GM18861 (cell line): ENCODE measurements around the gene PAF1.

Experiments
- ATAC-seq: cut with Tn5 transposase; IDR thresholded peaks from one replicate; pipeline ENCODE4 v1.9.1; 2021; ENCODE audit not compliant: unreplicated experiment

PAF1 gene

DNA sequence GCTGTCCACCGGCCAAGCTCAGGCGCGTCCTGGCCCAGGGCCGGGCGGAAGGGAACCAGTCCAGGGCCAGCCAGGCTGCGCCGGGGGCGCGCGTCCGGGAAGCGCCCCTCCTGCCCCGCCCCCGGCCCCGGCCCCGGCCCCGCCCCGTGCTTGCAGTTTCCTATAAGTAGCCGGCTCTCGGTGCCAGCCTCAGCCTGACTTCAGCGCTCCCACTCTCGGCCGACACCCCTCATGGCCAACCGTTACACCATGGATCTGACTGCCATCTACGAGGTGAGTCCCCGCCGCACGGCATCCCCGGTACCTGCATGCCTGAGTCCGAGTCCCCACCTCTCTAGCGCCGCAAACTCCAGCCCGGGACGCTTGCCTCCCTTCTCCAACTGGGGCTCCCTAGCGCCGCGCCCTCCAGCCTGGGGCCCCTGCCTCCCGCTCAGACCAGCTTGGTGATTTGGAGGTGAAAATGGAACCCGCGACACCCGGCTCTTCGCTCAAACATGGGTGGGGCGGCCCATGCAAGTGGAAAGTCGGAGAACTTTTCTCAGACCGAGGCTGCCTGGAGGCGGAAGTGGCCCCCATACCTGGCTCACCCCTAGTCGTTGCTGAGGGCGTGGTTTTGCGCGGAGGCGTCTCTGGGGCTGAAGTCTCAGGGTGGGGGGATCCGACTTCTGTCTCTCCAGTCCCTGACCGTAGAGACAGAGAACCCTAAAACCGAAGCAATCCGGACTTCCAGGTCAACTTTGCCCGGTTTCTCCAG, 15.9 kb upstream of the PAF1 start, which contains the start of gene ZFP36:
Gene ZFP36, plus strand, starts transcription at position 192 of the 754 bp plus-strand sequence. Its CDS starts 58 bp downstream, at position 250.
- ATAC-seq: no peak

DNA sequence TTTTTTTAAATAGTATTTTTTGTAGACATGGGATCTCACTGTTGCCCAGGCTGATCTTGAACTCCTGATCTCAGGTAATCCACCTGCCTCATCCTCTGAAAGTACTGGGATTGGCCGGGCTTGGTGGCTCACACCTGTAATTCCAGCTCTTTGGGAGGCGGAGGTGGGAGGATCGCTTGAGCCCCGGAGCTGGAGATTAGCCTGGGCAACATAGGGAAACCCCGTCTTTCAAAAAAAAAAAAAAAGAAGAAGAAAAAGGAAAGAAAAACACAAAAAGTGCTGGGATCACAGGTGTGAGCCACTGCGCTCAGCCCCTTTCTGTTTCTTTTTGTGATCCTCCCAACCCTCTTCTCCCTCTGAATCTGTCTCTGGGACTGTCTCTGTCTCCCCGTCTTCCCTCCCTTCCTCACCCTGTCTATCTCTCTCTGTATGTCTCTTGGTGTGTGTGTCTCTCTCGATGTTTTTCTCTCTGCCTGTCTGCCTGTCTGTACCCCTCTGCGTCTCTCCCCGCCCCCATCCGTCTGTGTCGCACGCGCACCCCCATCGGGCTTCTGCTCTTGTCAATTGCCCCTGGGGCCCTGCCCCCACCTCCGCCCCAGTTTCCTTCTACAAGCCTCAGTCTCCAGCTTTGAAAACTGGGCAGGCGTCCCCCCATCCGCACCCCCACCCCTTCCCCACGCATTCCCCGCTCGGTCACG, 15.2 kb upstream of the PAF1 start:
- no peak for ATAC-seq

DNA sequence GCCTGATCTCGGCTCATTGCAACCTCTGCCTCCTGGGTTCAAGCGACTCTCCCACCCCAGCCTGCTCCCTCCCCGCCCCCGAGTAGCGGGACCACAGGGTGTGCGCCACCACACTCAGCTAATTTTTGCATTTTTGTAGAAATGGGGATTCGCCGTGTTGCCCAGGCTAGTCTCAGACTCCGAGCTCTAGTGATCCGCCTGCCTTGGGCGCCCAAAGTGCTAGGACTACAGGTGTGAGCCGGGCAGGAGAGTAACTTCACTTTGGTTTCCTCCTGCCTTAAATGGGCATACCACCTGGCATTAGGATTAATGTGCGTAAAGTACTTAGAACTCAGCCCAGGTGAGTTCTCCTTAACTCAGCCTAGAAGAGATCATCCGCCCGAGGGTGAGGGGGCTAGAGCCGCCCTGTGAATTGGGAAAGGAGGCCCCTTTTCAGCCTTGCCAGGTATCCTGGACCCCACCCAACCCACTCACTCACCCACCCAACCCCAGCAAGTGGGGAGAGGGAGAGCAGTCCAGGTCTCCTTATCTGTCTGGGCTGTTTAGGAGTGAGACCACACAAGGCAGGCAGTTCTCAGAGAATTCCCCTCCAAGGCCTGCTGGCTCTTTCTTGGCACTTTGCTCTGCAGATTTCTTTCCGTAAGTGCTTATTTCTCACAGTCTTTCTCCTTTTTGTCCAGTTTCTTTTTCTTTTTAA, 14.5 kb upstream of the PAF1 start:
- ATAC-seq: no peak

DNA sequence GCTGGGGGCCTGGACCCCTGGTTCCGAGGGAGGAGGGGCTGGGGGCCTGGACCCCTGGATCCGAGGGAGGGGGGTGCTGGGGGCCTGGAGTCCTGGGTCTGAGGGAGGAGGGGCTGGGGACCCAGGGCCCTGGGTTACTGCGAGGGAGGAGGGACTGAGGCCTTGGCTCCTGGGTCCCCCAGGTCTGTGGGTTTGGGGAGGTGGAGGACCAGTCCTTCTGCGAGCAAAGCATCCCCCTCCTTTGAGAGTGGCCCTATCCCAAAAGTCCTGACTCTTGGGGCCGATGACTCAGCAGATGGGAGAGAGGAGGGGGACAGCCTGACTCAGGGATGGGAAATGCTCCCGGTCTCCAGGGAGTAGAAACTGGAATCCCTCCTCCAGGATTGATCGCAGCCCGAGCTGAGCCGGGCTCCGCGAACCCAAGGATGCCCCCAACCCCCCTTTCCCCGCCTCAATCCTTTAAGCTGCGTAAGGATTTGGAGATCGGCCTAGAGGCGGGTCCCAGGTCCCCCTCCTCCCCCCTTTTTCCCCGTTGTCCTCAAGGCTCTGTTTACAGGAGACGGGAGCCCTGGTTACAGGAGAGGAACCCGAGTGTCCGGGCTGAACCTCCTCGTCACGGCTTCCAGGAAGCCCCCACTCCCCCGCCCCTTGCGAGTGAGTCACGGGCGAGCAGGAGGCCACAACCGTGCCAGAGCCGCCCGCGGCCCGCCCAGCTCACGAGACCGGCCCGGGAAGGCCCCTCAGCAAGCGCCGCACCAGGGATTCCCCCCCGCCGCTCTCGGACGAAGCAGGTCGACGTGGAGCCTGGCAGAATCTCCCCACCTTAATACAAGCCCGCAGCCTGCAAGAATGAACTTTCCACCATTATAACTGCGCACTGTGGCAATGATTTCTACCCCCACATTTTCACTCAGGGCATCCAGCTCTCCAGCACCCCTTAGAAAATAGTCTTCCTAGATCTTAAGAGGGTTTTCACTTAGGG, 12.7 kb upstream of the PAF1 start:
- ATAC-seq: no peak

DNA sequence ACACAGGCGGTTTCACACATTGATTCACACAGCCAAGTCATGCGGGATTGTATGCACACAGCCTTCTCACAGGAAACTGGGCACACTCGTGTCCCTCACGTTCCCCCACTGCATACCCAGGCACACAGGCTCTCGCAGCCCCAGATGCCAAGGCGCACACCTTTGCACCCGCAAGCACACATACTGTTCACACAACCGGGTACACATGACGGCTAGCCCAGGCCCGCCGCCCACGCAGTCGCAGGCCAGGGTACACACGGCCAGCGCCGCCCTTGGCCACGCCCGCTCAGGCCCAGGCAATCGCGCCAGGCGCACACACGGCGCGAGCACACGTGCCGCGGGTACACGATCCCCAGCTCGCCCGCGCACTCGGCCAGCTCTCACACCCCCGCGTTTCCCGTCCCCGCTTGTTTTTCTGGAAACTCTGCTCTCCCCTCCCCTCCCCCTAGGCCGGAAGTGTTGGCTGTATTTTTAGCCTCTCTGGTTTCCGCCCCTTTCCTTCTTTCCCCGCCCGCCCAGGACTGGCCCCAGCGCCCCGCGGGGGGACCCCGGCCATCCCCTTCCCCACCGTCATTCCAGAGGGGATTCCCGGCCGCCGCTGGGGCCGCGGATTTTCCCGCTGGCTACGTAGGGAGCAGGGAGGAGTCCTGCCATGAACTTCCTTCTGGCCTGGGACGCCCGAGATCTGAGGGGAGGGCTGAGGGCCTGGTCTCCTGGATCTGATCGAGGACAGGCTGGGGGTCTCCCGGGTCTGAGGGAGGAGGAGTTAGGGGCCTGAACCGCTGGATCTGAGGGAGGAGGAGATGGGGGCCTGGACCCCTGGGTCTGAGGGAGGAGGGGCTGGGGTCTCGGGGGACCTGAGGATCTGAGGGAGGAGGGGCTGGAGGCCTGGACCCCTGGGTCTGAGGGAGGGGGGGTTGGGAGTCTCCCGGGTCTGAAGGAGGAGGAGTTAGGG, 11.7 kb upstream of the PAF1 start:
- ATAC-seq: no peak

DNA sequence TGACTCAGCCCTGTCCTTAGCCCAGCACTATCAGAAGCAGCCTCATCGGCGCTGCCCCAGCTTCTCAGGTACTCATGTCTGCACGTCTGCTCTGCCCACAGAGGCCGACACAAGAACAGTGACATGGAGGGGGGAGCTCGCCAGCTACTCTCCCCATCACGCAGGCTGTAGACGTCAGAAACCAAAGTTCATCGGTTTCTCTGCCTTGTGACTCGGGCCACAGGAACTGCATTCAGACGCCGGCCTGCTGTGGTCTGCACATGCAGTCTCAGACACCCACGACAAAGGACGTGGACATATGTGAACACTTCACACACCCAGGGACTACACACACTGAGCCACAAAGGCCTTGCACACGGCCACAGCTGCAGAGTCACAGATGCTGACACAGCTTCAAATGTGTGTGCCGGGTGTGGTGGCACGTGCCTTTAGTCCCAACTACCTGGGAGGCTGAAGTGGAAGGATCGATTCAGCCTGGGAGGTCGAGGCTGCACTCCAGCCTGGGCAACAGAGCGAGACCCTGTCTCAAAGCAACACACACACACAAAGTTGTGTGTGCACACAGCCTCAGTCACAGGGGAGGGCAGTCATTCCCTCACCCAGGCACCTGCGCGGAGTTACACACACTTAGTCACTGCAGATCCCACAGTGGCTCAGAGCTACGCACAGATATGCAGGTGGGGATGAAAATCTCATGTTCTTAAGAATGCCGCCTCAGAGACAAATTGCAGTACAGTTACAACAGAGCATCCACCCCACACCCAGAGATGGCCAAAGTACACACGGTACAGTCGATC, 10.8 kb upstream of the PAF1 start:
- peak; percentile 30 for ATAC-seq

DNA sequence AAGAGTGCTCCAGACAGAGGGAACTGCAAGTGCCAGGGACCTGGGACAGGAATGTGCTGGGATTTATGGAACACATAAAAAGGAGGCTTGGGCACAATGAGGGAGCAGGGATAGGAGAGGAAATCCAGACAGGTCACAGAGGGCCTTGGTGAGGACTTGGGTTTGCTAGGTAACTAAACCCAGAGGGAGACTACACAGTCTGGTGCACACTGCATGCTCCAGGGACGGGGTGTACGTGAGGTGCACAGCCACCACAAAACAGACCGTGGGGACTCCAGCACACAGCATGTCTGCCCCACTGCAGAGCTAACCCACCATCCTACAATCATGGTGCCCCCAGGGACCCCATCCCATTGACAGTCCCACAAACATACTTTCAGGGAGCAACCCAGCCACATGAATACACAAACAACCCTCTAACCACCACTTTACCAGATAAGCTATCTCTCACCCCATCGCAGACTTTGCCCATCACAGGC, 10.2 kb upstream of the PAF1 start:
- peak; percentile 11 for ATAC-seq

DNA sequence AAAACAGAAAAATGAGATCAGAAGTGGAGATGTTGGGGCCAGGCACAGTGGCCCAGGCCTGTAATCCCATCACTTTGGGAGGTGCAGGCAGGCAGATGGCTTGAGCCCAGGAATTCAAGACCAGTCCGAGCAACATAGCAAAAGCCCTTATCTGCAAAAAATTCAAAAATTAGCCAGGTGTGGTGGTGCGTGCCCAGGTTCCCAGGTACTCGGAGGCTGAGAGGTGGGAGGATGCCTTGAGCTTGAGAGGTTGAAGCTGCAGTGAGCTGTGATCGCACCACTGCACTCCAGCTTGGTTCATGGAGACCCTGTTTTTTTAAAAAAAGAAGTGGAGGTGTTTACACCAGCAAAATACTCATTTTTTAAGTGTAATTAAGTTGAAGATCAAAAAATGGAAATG, 9.2 kb upstream of the PAF1 start:
- ATAC-seq: no peak

DNA sequence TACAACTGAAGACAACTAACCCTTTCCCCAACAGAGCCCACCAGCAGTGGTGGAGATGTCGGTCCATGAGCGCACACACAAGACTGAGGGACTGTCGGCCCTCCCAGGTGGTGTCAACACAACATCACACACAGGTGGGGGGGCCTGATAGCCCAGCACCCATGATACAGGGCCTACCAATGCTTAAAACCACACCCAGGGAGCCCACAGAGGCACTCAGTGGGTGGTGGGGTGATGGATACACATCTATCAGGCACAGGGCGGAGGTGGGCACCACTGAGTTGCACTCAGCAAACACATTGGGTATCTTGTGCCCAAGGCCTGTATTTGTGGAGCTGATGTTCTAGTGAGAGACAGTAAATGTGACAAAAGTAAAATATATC, 8.8 kb upstream of the PAF1 start:
- no peak for ATAC-seq

DNA sequence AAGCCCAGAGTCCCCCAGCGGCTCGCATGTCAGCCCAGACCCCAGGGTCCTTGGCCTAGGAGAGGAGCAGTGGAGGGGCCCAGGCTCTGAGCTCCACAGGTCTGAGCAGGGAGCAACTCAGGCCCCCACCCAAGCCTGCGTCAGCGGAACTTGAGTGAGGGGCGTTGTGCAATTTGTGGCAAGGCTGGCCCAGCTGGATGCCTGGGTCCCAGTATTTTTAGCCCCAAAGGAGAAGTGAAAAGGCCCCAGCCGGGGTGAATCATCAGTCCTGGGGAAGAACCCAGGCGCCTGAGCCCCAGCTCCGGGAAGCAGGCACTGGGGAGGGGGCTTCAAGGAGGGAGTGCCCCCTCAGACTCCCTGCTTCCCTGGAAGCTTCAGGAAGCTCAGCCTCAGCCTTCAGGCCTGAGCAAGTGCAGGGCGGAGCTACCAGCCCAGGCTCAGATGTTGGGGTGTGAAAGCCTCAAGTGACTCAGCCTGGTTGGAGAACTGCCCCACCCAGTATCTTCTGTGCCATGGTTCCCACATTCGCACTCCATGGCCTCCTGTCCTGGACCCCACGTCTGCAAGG, 7.5 kb upstream of the PAF1 start:
- no peak for ATAC-seq

DNA sequence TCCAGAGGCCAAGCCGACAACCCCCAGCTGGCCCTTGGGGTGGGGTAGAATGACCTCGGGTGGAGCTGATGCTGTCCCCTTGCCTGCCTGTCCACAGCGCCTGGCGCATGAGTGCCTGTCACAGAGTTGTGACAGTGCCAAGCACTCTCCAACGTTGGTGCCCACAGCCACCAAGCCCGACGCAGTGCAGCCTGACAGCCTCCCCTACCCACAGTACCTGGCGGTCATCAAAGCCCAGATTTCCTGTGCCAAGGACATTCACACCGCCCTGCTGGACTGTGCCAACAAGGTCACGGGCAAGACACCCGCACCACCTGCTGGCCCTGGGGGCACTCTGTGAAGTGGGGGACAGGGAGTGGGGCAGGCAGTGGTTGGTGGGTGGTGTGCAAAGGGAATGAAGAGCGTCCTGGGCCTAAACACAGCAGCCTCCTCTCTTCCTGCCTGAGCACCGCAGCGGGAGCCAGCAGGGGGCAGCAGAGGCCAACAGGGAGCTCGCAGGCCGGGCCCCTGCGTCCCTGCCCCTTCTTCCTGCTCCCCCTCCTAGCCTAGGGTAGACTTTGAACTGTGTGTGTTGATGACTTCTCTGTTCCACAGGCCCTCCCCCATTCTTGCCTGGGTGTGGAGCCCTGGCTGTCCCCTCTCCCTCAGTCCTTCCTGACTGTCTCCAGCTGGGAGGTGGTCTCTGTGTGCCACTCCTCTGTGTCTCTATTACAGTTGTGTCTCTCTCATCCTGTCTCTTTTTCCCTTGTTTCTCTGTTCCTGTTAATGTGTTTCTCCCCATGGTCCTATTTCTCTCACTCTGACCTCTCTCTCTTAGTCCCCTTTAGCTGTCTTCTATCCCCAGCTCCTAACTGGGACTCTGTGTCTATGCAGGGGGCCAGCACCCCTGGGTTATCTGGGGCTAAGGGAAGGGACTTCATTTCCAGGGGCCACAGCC, 6.7 kb upstream of the PAF1 start:
- ATAC-seq: peak; percentile 31

DNA sequence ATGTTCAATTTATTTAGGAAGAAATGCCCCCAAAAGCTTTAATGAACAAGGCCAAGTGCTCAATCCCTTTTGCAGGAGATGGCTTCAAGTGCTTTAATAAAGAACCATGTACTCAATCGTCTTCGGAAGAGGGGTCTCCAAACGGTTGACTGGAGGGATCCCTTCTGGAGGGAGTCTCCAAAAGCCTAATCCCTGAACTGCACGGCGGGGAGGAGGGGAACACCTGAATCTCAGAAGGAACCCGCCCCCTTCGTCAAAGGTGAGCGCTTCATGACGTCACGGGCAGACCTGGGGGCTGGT, 505 bp downstream of the PAF1 start:
- ATAC-seq: no peak

DNA sequence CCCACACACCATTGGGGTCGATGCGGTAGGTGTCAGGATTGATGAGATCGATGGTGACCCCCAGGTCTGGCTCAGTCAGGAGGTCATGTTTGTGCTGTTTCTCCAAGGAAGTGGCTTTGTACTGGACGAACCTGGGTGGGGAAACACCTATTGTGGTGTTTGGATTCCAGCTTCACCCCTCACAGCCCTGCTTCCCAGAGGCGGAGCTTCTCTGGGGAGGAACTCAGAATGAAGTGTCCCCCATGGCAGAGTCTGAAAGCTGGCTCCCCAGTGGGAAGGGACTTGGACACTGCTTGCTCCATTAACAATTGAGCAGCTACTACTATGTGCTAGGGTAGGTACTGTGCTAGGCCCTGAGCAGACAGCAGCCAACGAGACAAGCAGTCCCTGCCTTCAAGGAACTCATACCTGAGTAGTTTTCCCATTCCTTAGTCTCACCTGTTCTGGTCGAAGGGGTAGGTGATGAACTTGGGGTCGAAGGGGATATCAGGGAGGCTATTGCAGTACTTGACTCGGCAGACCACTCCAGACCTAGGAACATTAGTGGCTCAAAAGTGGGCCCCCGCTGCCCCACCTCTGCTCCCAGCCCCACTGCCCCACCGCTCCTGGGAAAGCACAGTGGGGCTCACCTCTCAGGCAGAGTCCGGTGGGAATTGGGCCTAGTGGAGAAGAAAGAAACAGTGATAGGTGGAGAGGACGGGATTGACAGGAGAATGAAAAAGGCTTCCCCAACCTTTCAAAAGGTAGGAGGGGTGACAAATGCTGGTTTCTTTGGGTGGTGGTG, 1.1 kb downstream of the PAF1 start:
- ATAC-seq: no peak

DNA sequence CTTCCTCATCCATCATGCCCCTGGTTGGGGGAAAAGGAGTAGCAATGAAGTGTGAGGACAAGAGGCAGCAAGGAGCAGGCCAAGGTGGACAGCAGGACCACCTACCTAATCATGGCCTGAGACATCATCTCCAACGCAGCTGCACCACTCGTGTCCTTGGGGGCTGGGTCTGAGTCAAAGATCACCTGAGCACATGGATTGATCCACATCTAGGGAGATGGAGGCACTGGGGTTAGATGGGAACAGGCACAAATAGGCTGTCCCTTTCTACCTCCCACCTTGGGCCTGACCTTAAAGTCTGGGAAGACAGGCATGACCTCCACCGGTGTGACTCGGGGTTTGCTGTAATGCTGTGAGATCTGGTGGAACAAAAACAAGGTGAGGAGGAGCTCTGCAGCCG, 2.2 kb downstream of the PAF1 start:
- no peak for ATAC-seq

DNA sequence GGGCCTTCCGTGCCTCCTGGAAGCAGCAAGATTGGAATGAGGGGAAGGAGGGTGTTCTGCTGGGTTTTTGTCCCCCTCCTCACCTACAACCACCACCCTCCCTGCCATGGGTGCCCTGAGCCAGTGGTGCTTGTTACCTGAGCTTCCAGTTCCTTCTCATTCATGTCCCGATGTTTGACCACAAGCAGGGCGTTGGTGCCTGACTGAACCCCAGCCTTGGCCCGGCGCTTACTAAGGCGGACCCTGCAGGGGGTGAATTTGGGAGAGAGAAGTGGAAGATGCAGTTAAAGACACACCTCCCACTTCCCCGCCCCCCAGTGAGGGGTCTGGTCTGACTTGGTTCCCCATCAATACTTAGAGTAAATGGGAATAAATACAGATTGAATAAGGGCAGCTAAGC, 4.3 kb downstream of the PAF1 start:
- ATAC-seq: no peak

DNA sequence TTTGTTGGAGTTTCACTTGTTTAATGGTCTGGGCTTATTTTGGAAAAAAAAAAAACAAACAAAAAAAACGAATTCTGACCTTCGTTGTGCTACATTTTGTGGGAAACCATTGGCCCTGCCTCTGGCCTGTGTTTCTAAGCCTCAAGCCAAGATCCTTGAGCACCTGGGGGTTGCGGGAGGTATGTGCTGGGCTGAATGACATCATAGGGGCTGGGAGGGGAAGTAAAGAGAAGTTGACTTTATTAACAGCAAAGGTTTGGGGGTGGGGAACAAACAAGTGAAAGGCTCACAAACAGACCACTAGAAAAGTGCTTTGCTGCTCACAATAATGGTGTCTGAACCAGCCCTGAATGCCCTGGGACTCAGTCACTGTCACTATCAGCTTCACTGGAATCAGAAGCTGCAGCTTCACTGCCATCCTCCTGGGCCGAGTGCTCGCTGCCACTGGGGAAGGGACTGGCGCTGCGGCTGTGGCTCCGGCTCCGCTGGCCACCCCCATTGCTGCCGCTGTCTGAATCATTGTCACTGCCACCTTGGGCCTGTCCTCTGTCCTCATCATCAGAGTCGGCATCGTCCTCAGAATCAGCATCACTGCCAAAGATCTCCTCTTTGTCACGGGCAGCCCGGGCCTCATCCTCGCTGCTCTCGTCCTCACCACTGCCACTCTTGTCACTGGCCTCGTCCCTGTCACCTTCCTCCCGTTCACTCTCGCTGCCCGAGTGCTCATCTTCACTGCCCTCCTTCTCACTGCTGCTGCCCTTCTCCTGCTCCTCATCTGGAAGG, 5.1 kb downstream of the PAF1 start:
- no peak for ATAC-seq
